ENCODE data around the gene PCGF5.

- TF ChIP-seq EZH2phosphoT487 (IDR thresholded peaks at IDR 0.05; ENCODE audit: unreplicated experiment) (no peak), POLR2AphosphoS5 (IDR thresholded peaks at IDR 0.05; ENCODE audit: low read depth) (no peak), CTCF (conservative IDR thresholded peaks at IDR 0.05; ENCODE audit: low read depth in 2 of 2) (no peak), ZNF331 (CRISPR knock-in tag; IDR thresholded peaks at IDR 0.05; ENCODE audit: low read depth) (no peak), REST (IDR thresholded peaks at IDR 0.05; ENCODE audit: unreplicated experiment) (no peak), ZNF462 (CRISPR knock-in tag; IDR thresholded peaks at IDR 0.05) (no peak), EZH2 (IDR thresholded peaks at IDR 0.05; ENCODE audit: low read depth, unreplicated experiment) (no peak)
These were observed 19.3 kb downstream of the PCGF5 start for GRCh38 chr10:91239789-91240188.

All from GM23338 (cell line).